HG02870 (cell line): ENCODE measurements around the gene SLC6A17.

Experiments
- ATAC-seq: cut with Tn5 transposase; IDR thresholded peaks from one replicate; pipeline ENCODE4 v1.9.1; 2021; ENCODE audit warnings: mild to moderate bottlenecking, moderate library complexity; ENCODE audit not compliant: unreplicated experiment

SLC6A17 gene

GRCh38 chr1:110237386-110238152 lies 87.3 kb downstream of the SLC6A17 start:
- no peak for ATAC-seq

- ATAC-seq: no peak
These were observed 89.4 kb downstream of the SLC6A17 start for GRCh38 chr1:110239441-110240430.

GRCh38 chr1:110240476-110241210 lies 90.3 kb downstream of the SLC6A17 start:
- no peak for ATAC-seq

- ATAC-seq: no peak
These were observed 91.2 kb downstream of the SLC6A17 start for GRCh38 chr1:110241516-110241915.

- ATAC-seq: no peak
These were observed 91.8 kb downstream of the SLC6A17 start for GRCh38 chr1:110242062-110242461.

GRCh38 chr1:110242731-110243130 lies 92.4 kb downstream of the SLC6A17 start:
- ATAC-seq: no peak

- no peak for ATAC-seq
These were observed 92.9 kb downstream of the SLC6A17 start for GRCh38 chr1:110243146-110243545.

- ATAC-seq: peak; percentile 61
These were observed 93.3 kb downstream of the SLC6A17 start for GRCh38 chr1:110243574-110243973.

GRCh38 chr1:110245876-110246620 lies 95.8 kb downstream of the SLC6A17 start:
- no peak for ATAC-seq

GRCh38 chr1:110248746-110249145 lies 98.5 kb downstream of the SLC6A17 start:
- ATAC-seq: no peak

GRCh38 chr1:110249256-110249655 lies 99.0 kb downstream of the SLC6A17 start:
- no peak for ATAC-seq

GRCh38 chr1:110250008-110250407 lies 99.7 kb downstream of the SLC6A17 start:
- ATAC-seq: no peak

- no peak for ATAC-seq
These were observed 100.5 kb downstream of the SLC6A17 start for GRCh38 chr1:110250749-110251148.
